HG03045 (cell line): Measurements from ENCODE around the gene TRIM25.

ENCODE experiments used
- ATAC-seq: cut with Tn5 transposase; IDR thresholded peaks from one replicate; pipeline ENCODE4 v1.9.1; 2021; ENCODE audit warnings: mild to moderate bottlenecking, moderate library complexity; ENCODE audit not compliant: unreplicated experiment

The TRIM25 gene

DNA sequence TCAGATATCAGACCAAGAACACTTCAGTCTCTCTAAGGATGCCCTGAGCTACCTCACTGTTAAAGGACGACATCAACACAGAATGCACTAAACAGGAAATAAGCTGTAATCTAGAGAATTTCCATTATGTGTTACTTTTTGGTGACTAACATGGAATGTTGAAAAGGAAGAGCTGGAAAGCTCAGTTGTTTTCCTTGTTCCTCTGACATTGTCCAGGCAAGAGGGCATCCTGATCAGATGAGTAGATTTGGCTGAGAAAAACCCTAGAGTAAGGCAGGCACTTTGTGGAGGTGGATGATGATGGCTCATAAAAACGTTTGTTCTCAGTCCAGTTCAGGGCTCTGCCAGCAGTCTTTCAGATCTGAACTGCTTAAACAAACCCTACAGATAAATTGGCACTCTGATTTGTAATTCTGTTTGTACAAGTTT, 45.9 kb downstream of the TRIM25 start:
- no peak for ATAC-seq

DNA sequence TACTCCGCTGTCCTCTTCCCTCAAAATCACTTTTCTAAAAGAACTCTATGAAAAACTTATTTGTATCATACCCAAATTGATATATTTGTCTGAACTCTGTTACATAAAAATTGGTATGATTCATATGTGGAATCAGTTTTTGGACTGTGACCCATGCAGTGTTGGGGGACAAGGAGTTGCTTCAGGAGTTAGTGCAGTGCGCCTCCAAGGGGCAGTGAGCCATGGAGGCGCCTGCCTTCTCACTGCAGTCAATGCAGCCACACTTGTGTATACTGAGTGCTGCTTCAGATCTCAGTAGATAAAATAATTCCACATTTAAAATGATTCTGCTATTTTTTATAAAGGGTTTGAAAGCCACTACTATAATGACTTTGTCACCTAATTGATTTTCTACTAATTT, 47.4 kb downstream of the TRIM25 start:
- no peak for ATAC-seq

DNA sequence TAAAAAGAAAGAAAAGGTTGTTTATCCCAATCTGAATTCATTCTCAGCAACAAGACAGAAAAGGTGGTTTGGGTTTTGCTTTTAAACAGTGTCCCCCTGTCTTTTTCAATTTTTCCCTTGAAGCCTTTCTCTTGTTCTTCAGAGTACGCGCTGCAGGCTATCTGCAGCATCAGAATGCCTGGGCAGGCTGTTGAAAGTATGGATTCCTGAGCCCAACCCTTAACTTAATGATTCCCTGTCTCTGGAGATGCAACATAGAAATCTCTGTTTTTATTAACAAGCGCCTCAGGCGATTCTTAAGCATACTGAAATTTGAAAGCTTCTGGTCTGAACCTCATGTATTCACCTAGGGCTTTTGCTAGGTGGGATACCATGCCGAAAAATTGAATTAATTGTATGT, 47.8 kb downstream of the TRIM25 start:
- ATAC-seq, result no peak

DNA sequence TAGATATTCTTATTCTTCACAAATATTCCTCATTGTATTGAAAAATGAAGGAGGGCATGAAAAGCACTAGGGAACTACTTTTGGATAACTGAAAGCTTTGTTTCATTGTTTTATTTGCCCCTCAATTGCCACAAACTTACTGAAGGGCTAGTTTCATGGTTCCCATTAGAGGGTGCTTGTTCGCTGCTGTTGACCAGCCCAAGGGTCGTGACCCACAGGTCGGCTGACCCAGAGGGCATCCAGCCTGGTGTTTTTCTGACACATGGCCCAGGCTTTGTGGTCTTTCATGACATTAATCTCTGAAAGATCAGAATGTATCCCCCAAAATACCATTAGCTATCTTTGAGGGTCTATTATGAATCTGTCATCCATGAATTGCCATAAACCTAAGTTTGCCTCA, 49.9 kb downstream of the TRIM25 start:
- no peak for ATAC-seq

DNA sequence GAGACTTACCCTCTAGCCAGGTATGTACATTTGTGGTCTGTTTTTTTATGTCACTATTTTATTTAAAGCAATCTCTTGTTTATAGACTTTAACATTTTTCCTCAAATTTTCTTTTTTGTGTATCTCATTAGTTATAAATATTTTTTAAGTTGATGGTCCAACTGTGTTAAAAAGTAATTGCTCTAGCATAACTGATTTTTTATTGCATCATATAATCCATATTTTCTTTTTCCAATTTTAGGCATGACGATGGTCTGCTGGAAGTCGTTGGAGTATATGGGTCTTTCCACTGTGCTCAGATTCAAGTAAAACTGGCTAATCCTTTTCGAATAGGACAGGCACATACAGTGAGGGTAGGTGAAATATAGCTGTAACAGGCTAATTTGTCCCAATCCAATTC, 52.0 kb downstream of the TRIM25 start:
- no peak for ATAC-seq

DNA sequence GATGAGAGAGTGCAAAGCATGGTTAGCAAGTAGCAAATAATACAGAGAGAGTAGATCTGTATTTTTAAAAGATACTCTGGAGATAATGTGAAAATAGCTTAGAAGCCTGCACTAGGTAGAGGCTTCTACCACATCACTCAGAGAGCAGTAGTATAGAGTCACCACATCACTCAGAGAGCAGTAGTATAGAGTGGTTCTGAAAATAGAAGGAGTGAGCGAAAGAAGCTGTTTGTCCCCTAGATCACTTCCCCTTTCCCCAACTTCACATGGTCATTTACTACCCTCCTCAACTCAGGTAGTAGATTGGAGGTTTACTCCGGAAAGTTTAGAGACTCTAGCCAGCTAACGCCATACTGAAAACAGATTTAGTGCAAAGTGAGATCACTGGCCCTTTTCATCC, 62.8 kb downstream of the TRIM25 start:
- ATAC-seq, result no peak

DNA sequence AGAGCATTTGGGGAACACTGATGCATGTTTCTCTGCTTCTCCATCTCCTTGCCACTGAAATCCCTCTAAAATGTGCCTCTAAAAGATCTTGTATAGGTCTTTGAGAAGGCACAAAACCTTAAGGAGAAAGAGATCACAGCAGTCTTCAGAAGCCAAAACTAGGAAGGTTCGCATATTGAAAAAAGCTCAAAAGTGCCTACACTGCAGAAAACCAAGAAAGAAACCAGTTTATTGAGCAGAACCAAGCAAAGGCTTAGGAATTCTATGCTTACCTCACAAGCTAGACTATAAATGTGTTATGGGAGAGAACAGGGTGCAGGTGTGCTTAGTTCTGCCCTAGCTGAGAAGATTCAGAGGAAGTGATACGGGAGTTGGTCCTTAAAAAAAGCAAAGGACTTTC, 63.3 kb downstream of the TRIM25 start:
- ATAC-seq, result no peak

DNA sequence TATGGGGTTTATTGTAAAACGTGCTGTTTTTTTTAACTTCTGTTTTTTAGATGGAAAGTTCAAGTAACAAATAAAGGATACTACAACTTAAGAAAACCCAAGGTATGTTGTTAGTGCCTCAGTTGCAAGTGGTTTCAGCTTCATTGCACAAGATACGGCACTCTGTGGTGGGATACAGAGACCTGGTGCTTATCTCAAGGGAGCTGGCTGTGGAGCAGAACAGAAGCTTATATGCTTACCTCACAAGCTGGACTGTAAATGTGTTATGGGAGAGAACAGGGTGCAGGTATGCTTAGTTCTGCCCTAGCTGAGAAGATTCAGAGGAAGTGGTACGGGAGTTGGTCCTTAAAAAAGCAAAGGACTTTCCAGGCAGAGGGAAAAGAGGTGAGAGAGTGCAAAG, 64.7 kb downstream of the TRIM25 start:
- ATAC-seq, result no peak

DNA sequence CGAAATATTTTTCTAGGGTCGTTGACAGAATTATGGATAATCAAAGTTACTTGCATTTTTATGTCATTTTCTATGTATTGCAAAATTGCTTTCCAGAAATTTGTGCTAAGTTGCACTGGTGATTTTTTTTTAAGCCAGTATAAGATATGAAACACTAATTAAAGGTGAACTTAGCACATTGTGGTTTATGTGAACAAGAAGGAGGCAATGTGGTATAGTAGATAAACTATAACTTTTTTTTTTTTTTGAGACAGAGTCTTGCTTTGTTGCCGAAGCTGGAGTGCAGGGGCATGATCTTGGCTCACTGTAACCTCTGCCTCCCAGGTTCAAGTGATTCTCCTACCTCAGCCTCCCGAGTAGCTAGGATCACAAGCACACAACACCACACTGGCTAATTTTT, 66.7 kb downstream of the TRIM25 start:
- no peak for ATAC-seq

DNA sequence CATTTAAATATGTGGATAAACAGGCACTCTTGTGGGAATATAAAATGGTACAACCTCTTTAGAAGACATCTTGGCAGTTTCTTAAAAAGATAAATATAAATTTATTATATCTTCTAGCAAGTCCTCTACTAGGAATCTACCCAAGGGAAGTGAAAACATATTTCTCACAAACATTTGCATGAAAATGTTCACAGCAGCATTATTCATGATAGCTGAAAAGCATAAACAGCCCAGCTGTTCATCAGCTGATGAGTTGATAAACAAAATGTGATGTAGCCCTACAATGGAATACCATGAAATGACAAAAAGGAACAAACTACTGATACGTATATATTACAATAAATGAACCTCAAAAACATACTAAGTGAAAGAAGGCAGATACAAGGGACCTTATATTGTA, 67.9 kb downstream of the TRIM25 start:
- ATAC-seq, result no peak

DNA sequence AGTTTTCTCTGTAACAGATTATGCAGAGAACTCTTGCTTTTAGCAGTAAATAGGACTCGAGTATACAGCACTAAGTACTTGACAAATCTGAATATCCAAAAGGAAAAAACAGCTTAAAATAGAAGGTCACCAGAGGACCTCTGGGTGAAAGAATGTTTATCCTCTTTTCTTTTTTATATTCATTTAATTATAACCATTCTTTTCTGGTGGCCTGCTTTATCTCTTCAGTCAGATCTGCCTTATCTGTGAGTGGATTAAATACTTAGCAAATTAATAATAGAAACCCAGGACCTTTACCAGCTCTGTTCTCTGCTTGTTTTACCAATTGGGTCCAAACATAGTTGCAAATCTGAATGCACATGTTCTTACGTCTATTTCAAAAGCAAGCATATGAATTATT, 71.3 kb downstream of the TRIM25 start:
- ATAC-seq, result no peak

DNA sequence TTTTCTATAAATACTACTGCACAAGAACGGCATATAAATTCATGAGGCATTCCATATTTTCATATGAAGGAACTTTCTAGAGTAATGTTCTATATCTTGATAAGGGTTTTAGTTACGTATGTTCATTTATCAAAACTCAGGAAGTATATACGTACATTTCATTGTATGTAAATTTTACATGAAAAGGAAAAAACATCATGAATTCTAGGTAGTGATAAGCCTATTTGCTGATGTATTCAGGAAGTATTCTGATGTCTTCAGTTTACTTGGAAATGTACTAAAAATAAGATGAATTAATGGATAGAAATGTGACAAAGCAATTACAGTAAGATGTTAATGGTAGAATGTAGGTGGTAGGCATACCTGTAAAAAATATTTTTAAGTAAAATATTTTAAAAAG, 75.2 kb downstream of the TRIM25 start:
- ATAC-seq, result no peak
